Measurements from ENCODE around the gene NTRK1.

NTRK1 gene

GRCh38 chr1:156823210-156823790, 37.4 kb upstream of the NTRK1 start:
- no peaks in the 10 kb centered on the region for H3K27me3 ChIP-seq (ENCODE audit: control insufficient read depth, insufficient read depth, low read length)
- no peaks in the 10 kb centered on the region for H3K4me1 ChIP-seq (ENCODE audit: control insufficient read depth, insufficient read depth, low read length)
- no peak overlapping the region for H3K27ac ChIP-seq (ENCODE audit: low read depth, low read length)
- H3K9ac ChIP-seq (ENCODE audit: low read length): no peak overlapping the region
- no peak overlapping the region for H3K4me3 ChIP-seq (ENCODE audit: low read length)
- H3K36me3 ChIP-seq (ENCODE audit: control insufficient read depth, insufficient read depth, low read length): no peaks in the 10 kb centered on the region

DNA sequence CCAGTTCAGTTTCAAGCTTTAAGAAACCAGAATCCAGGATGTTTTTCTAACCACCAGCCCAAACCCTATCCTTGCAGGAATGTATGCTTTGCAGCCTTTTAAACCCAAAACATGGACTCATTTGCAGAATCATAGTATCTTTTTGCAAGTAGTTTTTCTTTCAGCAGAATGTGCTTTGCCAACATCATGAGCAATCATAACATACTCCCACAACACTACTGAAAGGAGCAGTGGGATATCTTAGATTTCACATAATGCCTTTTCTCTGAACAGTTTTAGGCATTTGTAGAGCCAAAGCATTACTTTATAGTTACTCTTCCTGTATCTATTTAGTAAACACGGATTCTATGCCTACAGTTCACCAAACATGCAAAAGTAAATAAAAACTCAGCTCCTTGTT, 34.0 kb upstream of the NTRK1 start:
- Histone ChIP-seq H3K4me1 (ENCODE audit: control insufficient read depth, insufficient read depth, low read length) (no peaks in the 10 kb centered on the region), H3K4me3 (ENCODE audit: low read length) (no peak overlapping the region), H3K36me3 (ENCODE audit: control insufficient read depth, insufficient read depth, low read length) (no peaks in the 10 kb centered on the region), H3K9ac (ENCODE audit: low read length) (no peak overlapping the region), H3K27ac (ENCODE audit: low read depth, low read length) (no peak overlapping the region), H3K27me3 (ENCODE audit: control insufficient read depth, insufficient read depth, low read length) (peaks cover 5% of the 10 kb centered on the region)

GRCh38 chr1:156828400-156829124, 32.1 kb upstream of the NTRK1 start:
- Histone ChIP-seq H3K9ac (ENCODE audit: low read length) (no peak overlapping the region), H3K27me3 (ENCODE audit: control insufficient read depth, insufficient read depth, low read length) (peaks cover 5% of the 10 kb centered on the region), H3K4me3 (ENCODE audit: low read length) (no peak overlapping the region), H3K4me1 (ENCODE audit: control insufficient read depth, insufficient read depth, low read length) (no peaks in the 10 kb centered on the region), H3K27ac (ENCODE audit: low read depth, low read length) (no peak overlapping the region), H3K36me3 (ENCODE audit: control insufficient read depth, insufficient read depth, low read length) (no peaks in the 10 kb centered on the region)

DNA sequence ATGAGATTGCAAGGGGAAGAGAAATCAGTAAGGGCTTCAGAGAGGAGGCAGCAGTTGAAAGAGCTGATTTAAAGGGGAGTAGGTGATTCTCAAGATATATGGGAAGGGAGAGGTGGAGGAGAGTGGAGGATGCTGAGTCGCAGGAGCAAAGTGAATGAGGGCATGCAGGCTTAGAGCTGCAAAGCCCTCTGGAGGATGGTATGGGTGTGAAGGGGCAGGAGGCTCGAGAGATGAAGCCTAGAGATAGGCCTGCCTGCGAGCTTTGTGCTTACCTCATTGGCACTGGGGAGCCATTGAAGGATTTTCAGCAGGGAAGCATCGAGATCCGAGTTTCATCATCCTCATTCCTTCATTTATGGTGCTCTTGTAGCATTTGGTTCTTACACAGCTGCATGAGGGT, 28.2 kb upstream of the NTRK1 start:
- H3K27me3 ChIP-seq (ENCODE audit: control insufficient read depth, insufficient read depth, low read length): peaks cover 5% of the 10 kb centered on the region
- H3K27ac ChIP-seq (ENCODE audit: low read depth, low read length): no peak overlapping the region
- no peak overlapping the region for H3K4me3 ChIP-seq (ENCODE audit: low read length)
- H3K36me3 ChIP-seq (ENCODE audit: control insufficient read depth, insufficient read depth, low read length): no peaks in the 10 kb centered on the region
- no peaks in the 10 kb centered on the region for H3K4me1 ChIP-seq (ENCODE audit: control insufficient read depth, insufficient read depth, low read length)
- H3K9ac ChIP-seq (ENCODE audit: low read length): no peak overlapping the region

GRCh38 chr1:156833603-156834002, 27.1 kb upstream of the NTRK1 start:
- Histone ChIP-seq H3K4me3 (ENCODE audit: low read length) (no peak overlapping the region), H3K27ac (ENCODE audit: low read depth, low read length) (no peak overlapping the region), H3K9ac (ENCODE audit: low read length) (no peak overlapping the region), H3K36me3 (ENCODE audit: control insufficient read depth, insufficient read depth, low read length) (no peaks in the 10 kb centered on the region), H3K4me1 (ENCODE audit: control insufficient read depth, insufficient read depth, low read length) (no peaks in the 10 kb centered on the region), H3K27me3 (ENCODE audit: control insufficient read depth, insufficient read depth, low read length) (peaks cover 5% of the 10 kb centered on the region)

- Histone ChIP-seq H3K4me3 (ENCODE audit: low read length) (no peak overlapping the region), H3K9ac (ENCODE audit: low read length) (no peak overlapping the region), H3K36me3 (ENCODE audit: control insufficient read depth, insufficient read depth, low read length) (no peaks in the 10 kb centered on the region), H3K27me3 (ENCODE audit: control insufficient read depth, insufficient read depth, low read length) (peaks cover 7% of the 10 kb centered on the region), H3K27ac (ENCODE audit: low read depth, low read length) (no peak overlapping the region), H3K4me1 (ENCODE audit: control insufficient read depth, insufficient read depth, low read length) (no peaks in the 10 kb centered on the region)
Measured at GRCh38 chr1:156834322-156834721, 26.3 kb upstream of the NTRK1 start.

DNA sequence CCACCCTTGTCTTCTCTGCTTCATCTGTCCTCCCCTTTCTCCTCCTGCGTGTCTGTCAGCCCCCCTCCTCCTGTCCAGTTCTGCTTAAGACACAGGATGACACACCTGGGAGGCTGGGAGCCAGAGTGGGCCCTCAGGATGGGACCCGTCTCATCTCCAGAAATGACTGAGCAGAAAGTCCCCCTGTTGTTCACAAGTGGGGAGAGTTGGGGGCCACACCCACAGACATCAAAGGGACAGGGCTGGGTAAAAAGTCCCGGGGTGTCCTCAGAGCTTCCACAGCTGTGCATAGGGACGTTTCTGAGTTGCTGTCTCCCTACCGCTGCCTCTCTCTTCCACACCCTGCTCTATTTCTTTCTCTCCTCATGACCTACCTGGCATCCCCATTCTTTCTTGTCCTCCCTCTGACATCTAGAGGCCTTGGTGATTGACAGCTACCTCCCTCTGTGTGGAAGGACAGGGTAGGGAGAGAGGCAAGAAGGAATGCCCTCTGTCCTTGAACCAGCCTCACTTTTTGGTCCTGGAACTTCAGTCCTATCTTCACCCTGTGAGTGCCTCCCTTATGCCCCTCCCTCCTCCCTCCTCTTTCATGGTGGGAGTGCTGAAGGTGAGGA, 24.5 kb upstream of the NTRK1 start:
- no peaks in the 10 kb centered on the region for H3K36me3 ChIP-seq (ENCODE audit: control insufficient read depth, insufficient read depth, low read length)
- no peak overlapping the region for H3K9ac ChIP-seq (ENCODE audit: low read length)
- H3K27ac ChIP-seq (ENCODE audit: low read depth, low read length): no peak overlapping the region
- no peaks in the 10 kb centered on the region for H3K4me1 ChIP-seq (ENCODE audit: control insufficient read depth, insufficient read depth, low read length)
- H3K27me3 ChIP-seq (ENCODE audit: control insufficient read depth, insufficient read depth, low read length): peaks cover 5% of the 10 kb centered on the region
- no peak overlapping the region for H3K4me3 ChIP-seq (ENCODE audit: low read length)

DNA sequence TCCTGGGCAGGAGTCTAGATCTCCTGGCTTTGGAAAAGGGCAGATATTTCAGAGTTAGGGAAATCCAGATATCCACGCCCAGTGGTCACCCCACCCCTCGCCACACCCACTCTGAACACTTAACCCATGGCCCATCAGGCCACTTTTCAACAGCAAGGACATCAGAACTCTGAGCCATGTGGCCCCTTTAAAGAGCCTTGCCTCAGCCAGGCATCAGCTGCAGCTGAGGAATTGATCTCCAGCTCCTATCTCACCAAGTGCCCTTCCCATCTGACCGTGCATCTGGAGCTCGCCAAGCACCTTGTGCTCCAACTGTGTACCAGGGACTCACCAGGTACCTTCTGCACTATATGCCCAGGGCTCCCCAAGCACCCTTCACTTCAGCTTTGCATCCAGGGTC, 23.8 kb upstream of the NTRK1 start:
- H3K27me3 ChIP-seq (ENCODE audit: control insufficient read depth, insufficient read depth, low read length): peaks cover 3% of the 10 kb centered on the region
- no peaks in the 10 kb centered on the region for H3K36me3 ChIP-seq (ENCODE audit: control insufficient read depth, insufficient read depth, low read length)
- H3K4me3 ChIP-seq (ENCODE audit: low read length): no peak overlapping the region
- H3K9ac ChIP-seq (ENCODE audit: low read length): no peak overlapping the region
- no peaks in the 10 kb centered on the region for H3K4me1 ChIP-seq (ENCODE audit: control insufficient read depth, insufficient read depth, low read length)
- no peak overlapping the region for H3K27ac ChIP-seq (ENCODE audit: low read depth, low read length)

DNA sequence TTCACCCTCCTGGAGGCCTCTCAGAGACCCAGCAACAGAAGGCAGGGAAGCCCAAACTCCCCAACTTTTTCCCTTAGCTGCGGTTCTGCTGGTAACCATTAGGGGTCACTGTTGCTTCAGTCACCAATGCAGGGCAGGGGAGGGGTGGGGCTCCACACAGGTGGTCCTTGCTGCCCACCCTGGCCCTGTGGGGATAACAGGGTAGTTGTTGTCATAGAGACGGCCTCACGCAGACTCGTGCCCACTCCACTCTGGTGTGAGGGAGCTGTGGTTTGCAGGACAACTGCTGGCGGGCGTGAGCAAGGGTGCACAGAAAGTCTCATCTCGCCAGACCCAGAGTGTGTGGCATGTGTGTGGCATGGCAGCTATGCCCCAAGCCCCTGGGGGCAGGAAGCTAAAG, 21.7 kb upstream of the NTRK1 start:
- no peaks in the 10 kb centered on the region for H3K4me1 ChIP-seq (ENCODE audit: control insufficient read depth, insufficient read depth, low read length)
- H3K27ac ChIP-seq (ENCODE audit: low read depth, low read length): no peak overlapping the region
- no peak overlapping the region for H3K4me3 ChIP-seq (ENCODE audit: low read length)
- H3K36me3 ChIP-seq (ENCODE audit: control insufficient read depth, insufficient read depth, low read length): no peaks in the 10 kb centered on the region
- no peak overlapping the region for H3K9ac ChIP-seq (ENCODE audit: low read length)
- H3K27me3 ChIP-seq (ENCODE audit: control insufficient read depth, insufficient read depth, low read length): peaks cover 8% of the 10 kb centered on the region

DNA sequence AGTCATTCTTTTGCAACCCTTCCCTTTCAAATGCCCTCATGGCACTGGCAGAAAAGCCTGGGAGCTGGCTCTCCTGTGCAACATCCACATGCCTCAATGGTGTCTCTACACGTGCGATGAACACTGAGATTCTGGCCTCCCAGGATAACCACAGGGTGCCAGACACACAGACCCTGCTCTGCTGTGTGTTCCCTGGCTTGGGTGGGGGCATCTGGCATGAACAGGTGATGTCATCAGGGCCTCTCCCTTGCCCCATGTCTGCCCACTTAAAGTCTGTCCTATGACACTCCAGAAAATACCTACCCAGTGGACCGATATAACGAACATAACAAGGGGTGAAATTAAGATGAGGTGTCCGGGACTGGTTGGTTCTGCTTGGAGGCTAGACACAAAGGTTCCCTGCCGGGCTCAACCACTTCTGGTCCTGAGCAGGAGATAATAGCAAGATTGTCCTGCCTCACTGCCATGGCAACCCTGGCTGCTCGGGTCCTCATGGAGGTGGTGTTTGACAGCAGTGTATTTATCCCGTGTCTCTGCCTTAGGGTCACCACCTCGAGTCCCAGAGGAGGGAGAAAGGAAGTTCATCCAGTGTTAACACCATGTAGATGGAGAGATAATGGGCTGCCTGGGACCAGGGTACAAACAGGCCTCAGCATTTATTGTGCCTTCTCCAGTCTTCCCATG, 21.1 kb upstream of the NTRK1 start:
- Histone ChIP-seq H3K9ac (ENCODE audit: low read length) (no peak overlapping the region), H3K4me3 (ENCODE audit: low read length) (no peak overlapping the region), H3K36me3 (ENCODE audit: control insufficient read depth, insufficient read depth, low read length) (no peaks in the 10 kb centered on the region), H3K27ac (ENCODE audit: low read depth, low read length) (no peak overlapping the region), H3K27me3 (ENCODE audit: control insufficient read depth, insufficient read depth, low read length) (peaks cover 11% of the 10 kb centered on the region), H3K4me1 (ENCODE audit: control insufficient read depth, insufficient read depth, low read length) (no peaks in the 10 kb centered on the region)

- no peak overlapping the region for H3K9ac ChIP-seq (ENCODE audit: low read length)
- no peak overlapping the region for H3K4me3 ChIP-seq (ENCODE audit: low read length)
- no peaks in the 10 kb centered on the region for H3K4me1 ChIP-seq (ENCODE audit: control insufficient read depth, insufficient read depth, low read length)
- H3K36me3 ChIP-seq (ENCODE audit: control insufficient read depth, insufficient read depth, low read length): no peaks in the 10 kb centered on the region
- peaks cover 12% of the 10 kb centered on the region for H3K27me3 ChIP-seq (ENCODE audit: control insufficient read depth, insufficient read depth, low read length)
- no peak overlapping the region for H3K27ac ChIP-seq (ENCODE audit: low read depth, low read length)
Measured at GRCh38 chr1:156840186-156840897, 20.3 kb upstream of the NTRK1 start.

GRCh38 chr1:156840898-156841279, 19.8 kb upstream of the NTRK1 start:
- H3K9ac ChIP-seq (ENCODE audit: low read length): no peak overlapping the region
- no peaks in the 10 kb centered on the region for H3K4me1 ChIP-seq (ENCODE audit: control insufficient read depth, insufficient read depth, low read length)
- no peak overlapping the region for H3K4me3 ChIP-seq (ENCODE audit: low read length)
- no peak overlapping the region for H3K27ac ChIP-seq (ENCODE audit: low read depth, low read length)
- peaks cover 15% of the 10 kb centered on the region for H3K27me3 ChIP-seq (ENCODE audit: control insufficient read depth, insufficient read depth, low read length)
- H3K36me3 ChIP-seq (ENCODE audit: control insufficient read depth, insufficient read depth, low read length): no peaks in the 10 kb centered on the region
